ENCODE measurements around the gene OR51A4.
"Not testable (repeated sequence)": the region's sequence is repeated elsewhere in the genome, so short reads cannot be mapped to it uniquely, and the experiment has no call there.

OR51A4 gene

GRCh38 chr11:4975436-4975835 is 28.0 kb upstream of the OR51A4 start:
- no peak for DNase-seq (ENCODE audit: low read depth)
- H3K4me3 ChIP-seq (ENCODE audit: control insufficient read depth, low read depth, low read length), result no peak overlapping the region
- TF ChIP-seq, protein P1, sequence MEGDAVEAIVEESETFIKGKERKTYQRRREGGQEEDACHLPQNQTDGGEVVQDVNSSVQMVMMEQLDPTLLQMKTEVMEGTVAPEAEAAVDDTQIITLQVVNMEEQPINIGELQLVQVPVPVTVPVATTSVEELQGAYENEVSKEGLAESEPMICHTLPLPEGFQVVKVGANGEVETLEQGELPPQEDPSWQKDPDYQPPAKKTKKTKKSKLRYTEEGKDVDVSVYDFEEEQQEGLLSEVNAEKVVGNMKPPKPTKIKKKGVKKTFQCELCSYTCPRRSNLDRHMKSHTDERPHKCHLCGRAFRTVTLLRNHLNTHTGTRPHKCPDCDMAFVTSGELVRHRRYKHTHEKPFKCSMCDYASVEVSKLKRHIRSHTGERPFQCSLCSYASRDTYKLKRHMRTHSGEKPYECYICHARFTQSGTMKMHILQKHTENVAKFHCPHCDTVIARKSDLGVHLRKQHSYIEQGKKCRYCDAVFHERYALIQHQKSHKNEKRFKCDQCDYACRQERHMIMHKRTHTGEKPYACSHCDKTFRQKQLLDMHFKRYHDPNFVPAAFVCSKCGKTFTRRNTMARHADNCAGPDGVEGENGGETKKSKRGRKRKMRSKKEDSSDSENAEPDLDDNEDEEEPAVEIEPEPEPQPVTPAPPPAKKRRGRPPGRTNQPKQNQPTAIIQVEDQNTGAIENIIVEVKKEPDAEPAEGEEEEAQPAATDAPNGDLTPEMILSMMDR (IDR thresholded peaks at IDR 0.05; ENCODE audit: control insufficient read depth, insufficient read depth, low read depth, low read length, missing control alignments), result no peak

GRCh38 chr11:4962816-4963215 is 15.4 kb upstream of the OR51A4 start:
- no peak overlapping the region for H3K4me3 ChIP-seq (ENCODE audit: control insufficient read depth, low read depth, low read length)
- TF ChIP-seq, protein P1 (IDR thresholded peaks at IDR 0.05; ENCODE audit: control insufficient read depth, insufficient read depth, low read depth, low read length, missing control alignments), result no peak
- no peak for DNase-seq (ENCODE audit: low read depth)

DNA sequence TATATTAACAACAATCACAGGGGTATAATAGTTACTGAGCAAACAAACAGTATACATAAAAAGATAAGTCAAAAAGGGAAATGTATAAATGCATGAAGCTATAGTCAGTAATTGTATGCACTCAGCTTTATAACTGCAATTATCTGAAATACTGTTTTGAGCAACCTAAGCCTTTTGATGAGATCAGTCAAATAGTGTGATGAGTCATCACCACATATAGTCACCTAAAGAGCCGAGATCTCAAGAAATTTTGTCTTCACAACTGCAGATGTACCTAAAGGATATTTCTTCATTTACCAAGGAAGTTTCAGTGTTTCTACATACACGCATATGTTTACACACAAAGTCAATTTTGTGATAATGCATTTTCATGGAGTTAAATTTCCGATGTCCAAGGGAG is 13.5 kb upstream of the OR51A4 start:
- TF ChIP-seq, protein P1 (IDR thresholded peaks at IDR 0.05; ENCODE audit: control insufficient read depth, insufficient read depth, low read depth, low read length, missing control alignments), result no peak
- H3K4me3 ChIP-seq (ENCODE audit: control insufficient read depth, low read depth, low read length), result no peak overlapping the region
- no peak for DNase-seq (ENCODE audit: low read depth)

- TF ChIP-seq, protein P1 (IDR thresholded peaks at IDR 0.05; ENCODE audit: control insufficient read depth, insufficient read depth, low read depth, low read length, missing control alignments), result no peak
- H3K4me3 ChIP-seq (ENCODE audit: control insufficient read depth, low read depth, low read length), result no peak overlapping the region
- no peak for DNase-seq (ENCODE audit: low read depth)
Measured at GRCh38 chr11:4957396-4957795, 10.0 kb upstream of the OR51A4 start.

- DNase-seq (ENCODE audit: low read depth); H3K4me3 ChIP-seq (ENCODE audit: control insufficient read depth, low read depth, low read length): not testable (repeated sequence)
Measured at GRCh38 chr11:4955613-4956012, 8.2 kb upstream of the OR51A4 start, which contains the start of gene OR51A2. Gene OR51A2, minus strand, starts transcription at chr11:4955713. Its CDS starts 0 bp downstream, at chr11:4955713.

- TF ChIP-seq, protein P1 (IDR thresholded peaks at IDR 0.05; ENCODE audit: control insufficient read depth, insufficient read depth, low read depth, low read length, missing control alignments), result no peak
- no peak for DNase-seq (ENCODE audit: low read depth)
- no peak overlapping the region for H3K4me3 ChIP-seq (ENCODE audit: control insufficient read depth, low read depth, low read length)
Measured at GRCh38 chr11:4936745-4937144, 10.7 kb downstream of the OR51A4 start.

- DNase-seq (ENCODE audit: low read depth), result no peak
- TF ChIP-seq, protein P1 (IDR thresholded peaks at IDR 0.05; ENCODE audit: control insufficient read depth, insufficient read depth, low read depth, low read length, missing control alignments), result no peak
- H3K4me3 ChIP-seq (ENCODE audit: control insufficient read depth, low read depth, low read length), result no peak overlapping the region
Measured at GRCh38 chr11:4932751-4933150, 14.7 kb downstream of the OR51A4 start.
